WTC11 (cell line): ENCODE data around the gene RASA1.

Experiments
- CBFB ChIP-seq: sonication (generic); formaldehyde crosslinking; IDR thresholded peaks from 2 replicates; pipeline ENCODE4 v1.8.1; 2022; ENCODE audit warnings: mild to moderate bottlenecking, low read depth, missing genetic modification reagents
- CTCF ChIP-seq: fragments of 200-600 bp; IDR thresholded peaks from 2 replicates; pipeline ENCODE4 v1.8.0; 2022; ENCODE audit warnings: antibody characterized with exemption
- IRF1 ChIP-seq: sonication (generic); formaldehyde crosslinking; IDR thresholded peaks from 2 replicates; pipeline ENCODE4 v1.8.0; 2023; ENCODE audit warnings: missing genetic modification reagents
- ZNF423 ChIP-seq: fragments of 250-450 bp; sonication (Bioruptor Pico); IDR thresholded peaks from 2 replicates; pipeline ENCODE4 v2.1.2; 2022; ENCODE audit warnings: mild to moderate bottlenecking, moderate library complexity

GRCh38 chr5:87229780-87230179 is 37.9 kb upstream of the RASA1 start:
- TF ChIP-seq IRF1 (CRISPR knock-in tag) (no peak), CBFB (CRISPR knock-in tag) (no peak), CTCF (no peak), ZNF423 (no peak)
